ENCODE data around the gene IL3.

Gene IL3

GRCh38 chr5:132020568-132021339 lies 39.7 kb upstream of the IL3 start:
- Mint-ChIP-seq H3K4me3 (peak overlapping the region; percentile 19), H3K9me3 (no peaks in the 10 kb centered on the region), H3K36me3 (ENCODE audit: insufficient read depth) (no peaks in the 10 kb centered on the region), H3K27me3 (peaks cover 8% of the 10 kb centered on the region), H3K4me1 (peaks cover 40% of the 10 kb centered on the region), H3K27ac (ENCODE audit: low read depth) (peak overlapping the region; percentile 89)
- DNase-seq (ENCODE audit: low spot score in 2 of 2) (no peak), ATAC-seq (replicated peaks; ENCODE audit: extremely low read depth, poor library complexity, severe bottlenecking) (peak; percentile 44)

- no peaks in the 10 kb centered on the region for H3K9me3 Mint-ChIP-seq
- no peaks in the 10 kb centered on the region for H3K36me3 Mint-ChIP-seq (ENCODE audit: insufficient read depth)
- no peak for ATAC-seq (replicated peaks; ENCODE audit: extremely low read depth, poor library complexity, severe bottlenecking)
- no peak for DNase-seq (ENCODE audit: low spot score in 2 of 2)
- H3K4me3 Mint-ChIP-seq: no peak overlapping the region
- peaks cover 36% of the 10 kb centered on the region for H3K4me1 Mint-ChIP-seq
- no peaks in the 10 kb centered on the region for H3K27me3 Mint-ChIP-seq
- no peak overlapping the region for H3K27ac Mint-ChIP-seq (ENCODE audit: low read depth)
These were observed 38.8 kb upstream of the IL3 start for GRCh38 chr5:132021654-132022053.

GRCh38 chr5:132022737-132023136 lies 37.7 kb upstream of the IL3 start:
- no peak overlapping the region for H3K27ac Mint-ChIP-seq (ENCODE audit: low read depth)
- H3K36me3 Mint-ChIP-seq (ENCODE audit: insufficient read depth): peaks cover 3% of the 10 kb centered on the region
- H3K9me3 Mint-ChIP-seq: no peaks in the 10 kb centered on the region
- no peaks in the 10 kb centered on the region for H3K27me3 Mint-ChIP-seq
- DNase-seq (ENCODE audit: low spot score in 2 of 2) (no peak), ATAC-seq (replicated peaks; ENCODE audit: extremely low read depth, poor library complexity, severe bottlenecking) (no peak)
- H3K4me3 Mint-ChIP-seq: no peak overlapping the region
- peaks cover 25% of the 10 kb centered on the region for H3K4me1 Mint-ChIP-seq

GRCh38 chr5:132023258-132024116 lies 37.0 kb upstream of the IL3 start:
- Mint-ChIP-seq H3K4me1 (peaks cover 20% of the 10 kb centered on the region), H3K9me3 (no peaks in the 10 kb centered on the region), H3K4me3 (no peak overlapping the region), H3K36me3 (ENCODE audit: insufficient read depth) (peaks cover 3% of the 10 kb centered on the region), H3K27me3 (no peaks in the 10 kb centered on the region), H3K27ac (ENCODE audit: low read depth) (no peak overlapping the region)
- no peak for ATAC-seq (replicated peaks; ENCODE audit: extremely low read depth, poor library complexity, severe bottlenecking)
- DNase-seq (ENCODE audit: low spot score in 2 of 2): no peak

GRCh38 chr5:132024117-132024435 lies 36.4 kb upstream of the IL3 start:
- no peak overlapping the region for H3K27ac Mint-ChIP-seq (ENCODE audit: low read depth)
- peaks cover 17% of the 10 kb centered on the region for H3K4me1 Mint-ChIP-seq
- peaks cover 3% of the 10 kb centered on the region for H3K36me3 Mint-ChIP-seq (ENCODE audit: insufficient read depth)
- no peaks in the 10 kb centered on the region for H3K9me3 Mint-ChIP-seq
- H3K27me3 Mint-ChIP-seq: no peaks in the 10 kb centered on the region
- no peak overlapping the region for H3K4me3 Mint-ChIP-seq
- DNase-seq (ENCODE audit: low spot score in 2 of 2) (no peak), ATAC-seq (replicated peaks; ENCODE audit: extremely low read depth, poor library complexity, severe bottlenecking) (no peak)

- no peak overlapping the region for H3K4me3 Mint-ChIP-seq
- peaks cover 3% of the 10 kb centered on the region for H3K36me3 Mint-ChIP-seq (ENCODE audit: insufficient read depth)
- H3K27me3 Mint-ChIP-seq: peaks cover 5% of the 10 kb centered on the region
- DNase-seq (ENCODE audit: low spot score in 2 of 2): no peak
- ATAC-seq (replicated peaks; ENCODE audit: extremely low read depth, poor library complexity, severe bottlenecking): no peak
- peaks cover 20% of the 10 kb centered on the region for H3K4me1 Mint-ChIP-seq
- H3K27ac Mint-ChIP-seq (ENCODE audit: low read depth): no peak overlapping the region
- H3K9me3 Mint-ChIP-seq: no peaks in the 10 kb centered on the region
These were observed 35.6 kb upstream of the IL3 start for GRCh38 chr5:132024789-132025402.

- ATAC-seq (replicated peaks; ENCODE audit: extremely low read depth, poor library complexity, severe bottlenecking): no peak
- no peaks in the 10 kb centered on the region for H3K9me3 Mint-ChIP-seq
- DNase-seq (ENCODE audit: low spot score in 2 of 2): no peak
These were observed 35.0 kb upstream of the IL3 start for GRCh38 chr5:132025403-132025971.

GRCh38 chr5:132026516-132027008 lies 33.9 kb upstream of the IL3 start:
- ATAC-seq (replicated peaks; ENCODE audit: extremely low read depth, poor library complexity, severe bottlenecking) (peak; percentile 98), DNase-seq (ENCODE audit: low spot score in 2 of 2) (peak in 1 of 2 donors; percentile 67)
- Mint-ChIP-seq H3K36me3 (ENCODE audit: insufficient read depth) (peaks cover 3% of the 10 kb centered on the region), H3K27ac (ENCODE audit: low read depth) (no peak overlapping the region), H3K27me3 (peaks cover 15% of the 10 kb centered on the region), H3K4me1 (peaks cover 7% of the 10 kb centered on the region), H3K9me3 (no peaks in the 10 kb centered on the region), H3K4me3 (peak overlapping the region; percentile 36)

More at GRCh38 chr5:132025403-132025971, 35.0 kb upstream of the IL3 start:
- H3K4me3 Mint-ChIP-seq: no peak overlapping the region
- peaks cover 11% of the 10 kb centered on the region for H3K27me3 Mint-ChIP-seq
- no peak overlapping the region for H3K27ac Mint-ChIP-seq (ENCODE audit: low read depth)
- H3K4me1 Mint-ChIP-seq: peaks cover 16% of the 10 kb centered on the region
- H3K36me3 Mint-ChIP-seq (ENCODE audit: insufficient read depth): peaks cover 3% of the 10 kb centered on the region

GRCh38 chr5:132027027-132027426 lies 33.4 kb upstream of the IL3 start:
- peak; percentile 15 for ATAC-seq (replicated peaks; ENCODE audit: extremely low read depth, poor library complexity, severe bottlenecking)

GRCh38 chr5:132029609-132030330 lies 30.7 kb upstream of the IL3 start:
- Mint-ChIP-seq H3K27me3 (peaks cover 33% of the 10 kb centered on the region), H3K36me3 (ENCODE audit: insufficient read depth) (peaks cover 3% of the 10 kb centered on the region), H3K4me1 (peaks cover 7% of the 10 kb centered on the region), H3K27ac (ENCODE audit: low read depth) (peak overlapping the region; percentile 42), H3K9me3 (peaks cover 5% of the 10 kb centered on the region), H3K4me3 (no peak overlapping the region)
- no peak for DNase-seq (ENCODE audit: low spot score in 2 of 2)
- ATAC-seq (replicated peaks; ENCODE audit: extremely low read depth, poor library complexity, severe bottlenecking): no peak

More at GRCh38 chr5:132027027-132027426, 33.4 kb upstream of the IL3 start:
- Mint-ChIP-seq H3K27ac (ENCODE audit: low read depth) (no peak overlapping the region), H3K4me3 (peak overlapping the region; percentile 36), H3K9me3 (no peaks in the 10 kb centered on the region), H3K4me1 (peaks cover 7% of the 10 kb centered on the region), H3K27me3 (peaks cover 19% of the 10 kb centered on the region), H3K36me3 (ENCODE audit: insufficient read depth) (peaks cover 3% of the 10 kb centered on the region)
- DNase-seq (ENCODE audit: low spot score in 2 of 2): no peak

- DNase-seq (ENCODE audit: low spot score in 2 of 2) (no peak), ATAC-seq (replicated peaks; ENCODE audit: extremely low read depth, poor library complexity, severe bottlenecking) (no peak)
- Mint-ChIP-seq H3K27ac (ENCODE audit: low read depth) (no peak overlapping the region), H3K36me3 (ENCODE audit: insufficient read depth) (peaks cover 4% of the 10 kb centered on the region), H3K4me1 (peaks cover 7% of the 10 kb centered on the region), H3K4me3 (no peak overlapping the region), H3K27me3 (peaks cover 33% of the 10 kb centered on the region), H3K9me3 (peaks cover 5% of the 10 kb centered on the region)
These were observed 29.8 kb upstream of the IL3 start for GRCh38 chr5:132030610-132031009.

- H3K36me3 Mint-ChIP-seq (ENCODE audit: insufficient read depth): peaks cover 3% of the 10 kb centered on the region
- no peak overlapping the region for H3K4me3 Mint-ChIP-seq
- peak overlapping the region; percentile 44 for H3K27ac Mint-ChIP-seq (ENCODE audit: low read depth)
- peaks cover 33% of the 10 kb centered on the region for H3K27me3 Mint-ChIP-seq
- H3K9me3 Mint-ChIP-seq: peaks cover 5% of the 10 kb centered on the region
- ATAC-seq (replicated peaks; ENCODE audit: extremely low read depth, poor library complexity, severe bottlenecking): no peak
- H3K4me1 Mint-ChIP-seq: peaks cover 7% of the 10 kb centered on the region
- no peak for DNase-seq (ENCODE audit: low spot score in 2 of 2)
These were observed 28.3 kb upstream of the IL3 start for GRCh38 chr5:132032196-132032595.
